Measurements from ENCODE around the gene TSPAN9.

Gene TSPAN9

GRCh38 chr12:3229577-3229976 lies 152.4 kb downstream of the TSPAN9 start:
- no peak for DNase-seq

DNA sequence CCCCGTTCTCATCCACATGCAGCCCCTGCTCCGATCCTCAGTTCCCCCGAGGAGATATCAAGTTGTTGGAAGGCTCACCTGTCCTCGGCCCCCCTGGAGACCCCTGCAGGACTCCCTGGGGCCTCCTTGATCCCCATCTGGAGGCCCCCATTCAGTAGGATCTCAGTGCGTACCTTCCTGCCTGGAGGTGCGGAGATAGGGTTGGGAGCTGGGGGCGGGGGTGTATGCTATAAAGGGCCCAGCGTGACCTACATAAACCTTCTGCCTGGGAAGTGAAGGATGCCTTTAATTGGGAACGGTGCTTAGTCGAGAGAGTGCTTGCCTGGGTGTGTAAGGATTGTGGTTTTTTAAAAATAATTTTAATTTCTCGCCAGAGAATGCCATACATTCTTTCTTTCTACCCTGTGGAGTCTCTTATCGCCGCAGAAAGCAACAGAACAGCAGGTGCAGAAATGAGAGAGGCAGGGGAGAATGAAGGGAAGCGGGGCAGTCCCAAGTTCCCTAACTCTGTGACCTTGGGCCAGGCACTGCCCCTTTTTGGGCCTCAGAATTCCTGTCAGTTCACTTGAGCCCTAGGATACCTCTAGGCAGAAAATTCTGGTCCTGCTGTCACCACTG lies 153.7 kb downstream of the TSPAN9 start:
- DNase-seq, result no peak

DNA sequence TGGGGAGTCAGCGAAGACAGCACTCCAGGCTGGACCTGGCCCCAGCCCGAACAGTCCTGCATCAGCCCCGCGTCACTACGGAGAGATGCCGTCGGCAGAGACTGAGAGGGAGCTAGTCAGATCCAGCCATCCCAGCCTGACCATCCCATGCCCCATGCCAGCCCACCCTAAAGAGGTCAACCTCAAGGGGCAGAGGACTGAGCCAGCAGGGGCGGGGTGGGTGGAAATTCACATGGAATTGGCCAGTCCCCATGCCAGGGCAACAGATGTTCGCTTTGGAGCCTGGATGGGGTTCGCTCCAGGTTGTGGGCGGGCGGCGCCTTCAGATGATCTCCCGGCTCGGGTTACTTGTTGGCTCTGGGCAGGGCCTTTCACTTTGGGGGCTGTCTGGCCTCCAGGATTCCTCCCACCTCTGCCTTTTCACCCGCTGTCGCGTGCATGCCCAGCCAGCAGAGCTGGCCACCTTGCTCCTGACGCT lies 154.3 kb downstream of the TSPAN9 start:
- DNase-seq, result no peak

DNA sequence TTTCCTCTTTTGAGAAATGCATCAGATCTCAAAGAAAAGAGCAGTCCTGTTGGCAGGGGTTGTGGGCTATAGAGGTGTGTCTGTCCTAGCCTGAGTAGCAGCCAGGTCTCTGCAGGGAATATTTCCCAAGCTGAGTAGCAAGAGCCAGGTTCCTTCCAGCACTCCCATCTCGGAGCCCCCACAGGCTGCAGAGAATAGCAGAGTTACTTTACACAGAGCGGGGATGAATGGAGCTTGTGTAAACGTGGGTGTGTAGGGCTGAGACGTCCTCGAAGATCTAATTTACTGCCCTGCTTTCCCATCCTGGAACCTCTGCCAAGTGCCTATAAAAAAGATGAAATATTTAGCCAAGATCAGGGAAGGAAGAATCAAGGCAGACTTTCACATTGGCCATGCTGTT lies 156.6 kb downstream of the TSPAN9 start:
- no peak for DNase-seq

DNA sequence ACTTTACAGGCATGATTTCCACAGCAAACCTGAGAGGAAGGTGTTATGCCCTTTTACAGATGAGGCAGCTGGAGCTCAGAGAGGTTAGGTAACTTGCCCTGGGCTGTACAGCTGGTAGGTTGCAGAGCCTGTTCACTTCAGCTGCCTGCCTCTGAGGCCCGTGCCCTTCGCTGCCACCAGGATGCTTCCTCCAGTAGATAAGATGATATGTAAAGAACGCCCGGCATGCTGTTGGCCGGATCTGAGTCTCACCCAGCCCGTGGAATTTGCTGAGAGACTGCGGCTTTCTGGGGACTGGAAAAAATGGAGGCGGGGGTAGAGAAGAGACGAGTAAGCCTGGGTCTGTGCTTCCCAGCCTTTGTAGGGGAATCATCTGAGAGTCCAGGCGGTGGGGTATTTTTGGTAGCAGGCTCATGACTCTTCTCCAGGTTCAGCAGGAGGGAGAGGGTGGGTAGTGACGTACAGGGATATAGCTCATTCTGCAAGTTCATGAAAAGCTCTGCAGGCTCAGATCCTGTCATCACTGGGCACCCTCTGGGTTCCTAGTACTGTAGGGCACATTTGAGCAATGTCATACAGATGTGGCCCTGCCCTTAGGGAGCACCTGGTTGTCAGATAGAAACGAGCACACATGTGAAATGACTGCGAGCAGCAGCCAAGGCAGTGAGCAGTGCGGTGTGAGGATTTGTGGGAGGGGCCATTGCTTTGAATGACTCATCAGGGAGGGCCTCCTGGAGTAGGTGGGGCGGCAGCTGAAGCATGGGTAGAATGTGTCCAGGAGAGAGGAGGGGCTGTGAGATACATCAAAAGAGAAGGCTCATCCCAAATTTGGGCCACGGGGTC lies 159.4 kb downstream of the TSPAN9 start:
- DNase-seq, result no peak

- no peak for DNase-seq
Observed at GRCh38 chr12:3238196-3238595, 161.0 kb downstream of the TSPAN9 start.

- DNase-seq, result no peak
Observed at GRCh38 chr12:3241621-3242020, 164.4 kb downstream of the TSPAN9 start.

- no peak for DNase-seq
Observed at GRCh38 chr12:3242199-3242863, 165.2 kb downstream of the TSPAN9 start.

GRCh38 chr12:3243376-3244084 lies 166.4 kb downstream of the TSPAN9 start:
- DNase-seq, result no peak

GRCh38 chr12:3244219-3244750 lies 167.1 kb downstream of the TSPAN9 start:
- no peak for DNase-seq

- DNase-seq, result no peak
Observed at GRCh38 chr12:3246253-3246652, 169.1 kb downstream of the TSPAN9 start.

DNA sequence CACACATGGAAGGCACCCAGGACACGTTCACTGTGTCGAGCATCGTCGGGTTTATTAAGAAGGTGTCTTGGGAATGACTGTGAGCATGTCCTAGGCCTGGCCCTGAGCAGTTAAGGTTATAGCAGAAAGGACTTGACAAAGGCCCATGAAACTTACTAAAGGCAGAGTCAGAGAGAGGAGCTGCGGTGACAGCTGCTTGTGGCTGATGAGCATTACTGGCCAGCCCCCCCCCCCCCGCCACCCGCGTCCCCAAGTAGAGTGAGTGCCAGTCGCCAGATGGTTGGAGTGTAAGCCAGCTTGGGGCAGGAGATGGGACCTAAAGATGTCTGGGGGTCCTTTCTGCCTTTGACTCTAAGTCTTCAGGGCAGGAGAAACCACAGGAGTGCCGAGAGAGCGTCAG lies 169.9 kb downstream of the TSPAN9 start:
- no peak for DNase-seq

- no peak for DNase-seq
Observed at GRCh38 chr12:3247629-3248161, 170.5 kb downstream of the TSPAN9 start.

DNA sequence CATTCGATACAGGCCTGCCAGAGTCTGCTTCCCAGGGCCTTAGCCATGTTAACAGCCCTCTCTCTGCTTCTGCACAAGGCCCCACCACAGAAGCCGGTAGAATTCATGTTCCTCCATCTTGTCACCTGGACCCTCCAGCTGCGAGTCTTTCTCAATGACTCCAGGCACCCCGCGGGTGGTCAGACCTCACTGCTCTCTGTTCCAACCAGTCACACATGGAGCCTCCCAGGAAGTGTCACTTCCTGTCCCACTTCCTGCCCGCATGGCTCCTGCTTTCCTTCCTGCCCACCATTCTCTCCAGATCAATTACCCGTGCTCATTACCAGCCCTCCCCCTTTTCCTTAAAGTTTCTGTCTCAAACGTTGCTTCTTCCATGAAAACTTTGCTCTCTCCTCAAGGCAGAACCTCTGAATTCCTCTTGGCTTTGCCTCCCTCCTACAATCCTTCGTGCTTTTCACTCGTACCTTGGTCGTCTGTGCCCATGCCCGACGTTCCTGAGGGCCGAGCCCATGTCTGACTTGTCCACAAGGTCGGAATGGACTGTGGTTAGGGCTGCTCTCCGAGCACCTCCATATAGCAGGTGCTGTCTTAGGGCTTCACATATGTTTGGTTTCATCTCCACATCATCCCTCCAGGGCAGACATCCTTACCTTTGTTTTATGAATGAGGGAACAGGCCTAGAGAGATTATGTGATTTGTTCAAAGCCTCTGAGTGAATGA lies 172.1 kb downstream of the TSPAN9 start:
- DNase-seq, result no peak

DNA sequence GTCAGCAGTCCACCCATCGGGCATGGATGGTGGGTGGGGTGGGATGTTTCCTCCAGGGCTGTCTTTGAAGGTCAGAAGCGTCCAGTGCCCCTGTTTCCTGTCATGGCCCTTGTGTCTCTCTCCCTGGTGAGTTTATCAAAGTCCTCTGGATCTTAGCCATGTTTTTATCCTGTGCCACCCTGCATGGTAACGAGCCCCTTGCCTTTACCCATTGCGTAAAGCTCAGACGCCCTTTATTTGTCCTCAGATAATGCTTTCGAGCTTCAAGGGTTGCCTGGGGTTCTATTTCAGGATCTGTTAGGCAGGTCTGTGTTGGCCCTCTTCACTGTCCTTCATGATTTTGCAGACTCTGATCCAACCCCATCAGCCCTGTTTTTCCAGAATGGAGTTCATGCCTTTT lies 172.9 kb downstream of the TSPAN9 start:
- no peak for DNase-seq

GRCh38 chr12:3250576-3250975 lies 173.4 kb downstream of the TSPAN9 start:
- DNase-seq, result no peak

DNA sequence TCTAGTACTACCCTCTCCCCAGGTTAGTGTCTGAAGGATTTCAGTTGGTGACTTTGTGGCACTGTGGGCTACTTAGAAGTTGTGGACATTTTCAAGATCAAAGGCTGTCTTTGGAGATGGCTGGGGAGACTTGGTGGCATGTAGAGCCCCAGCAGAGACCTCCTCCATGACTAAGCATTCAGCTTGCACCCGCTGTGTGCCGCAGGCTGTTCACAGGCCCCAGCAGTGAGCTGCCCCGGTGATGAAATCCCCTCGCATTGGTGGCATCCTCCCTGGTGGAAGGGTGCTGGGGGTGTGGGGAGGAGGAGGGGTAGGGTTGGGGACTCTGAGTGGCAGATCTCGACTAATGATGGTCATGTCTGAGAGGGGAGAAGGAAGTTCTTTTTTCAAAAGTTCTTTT lies 173.9 kb downstream of the TSPAN9 start:
- DNase-seq, result no peak

DNA sequence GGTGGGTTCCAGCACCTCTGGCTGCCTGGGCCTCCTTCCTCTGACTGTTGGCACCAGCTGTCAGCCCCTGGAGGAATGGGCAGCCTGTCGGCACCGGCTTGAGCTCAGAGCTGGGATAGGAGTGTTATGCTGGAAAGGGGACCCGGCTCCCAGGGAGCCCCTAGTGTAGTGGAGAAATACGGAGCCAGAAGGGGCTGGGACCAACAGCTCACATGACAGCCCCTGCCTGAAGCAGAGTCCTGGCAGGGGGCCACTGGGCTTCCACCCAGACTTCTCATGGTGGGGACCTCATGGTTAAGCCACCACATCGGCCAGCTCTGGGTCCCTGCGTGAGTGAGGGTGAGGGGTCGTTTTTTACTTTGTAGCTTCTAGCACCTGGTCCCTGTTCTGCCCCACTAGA lies 174.5 kb downstream of the TSPAN9 start:
- DNase-seq, result no peak

DNA sequence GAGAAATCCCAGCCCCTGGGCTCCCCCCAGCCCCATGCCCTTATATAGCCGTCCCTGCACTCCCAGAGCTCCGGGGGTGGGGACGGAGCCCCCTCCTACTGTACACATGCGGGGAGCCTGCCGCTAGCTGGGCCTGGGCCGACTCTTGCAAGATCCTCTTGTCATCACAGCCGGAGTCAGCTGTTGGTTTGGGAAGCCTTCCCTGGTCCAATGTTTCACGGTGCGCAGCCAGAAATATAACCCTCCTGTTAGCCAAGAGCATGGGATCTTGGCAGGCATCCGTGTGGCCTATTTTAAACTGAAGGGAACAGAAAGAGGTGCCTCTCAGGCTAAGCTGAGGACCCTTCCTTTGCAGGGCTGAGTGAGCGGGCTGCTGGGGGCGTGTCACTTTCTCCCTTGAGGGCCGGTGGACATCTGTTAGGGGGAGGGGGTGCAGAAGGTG lies 175.3 kb downstream of the TSPAN9 start:
- no peak for DNase-seq

DNA sequence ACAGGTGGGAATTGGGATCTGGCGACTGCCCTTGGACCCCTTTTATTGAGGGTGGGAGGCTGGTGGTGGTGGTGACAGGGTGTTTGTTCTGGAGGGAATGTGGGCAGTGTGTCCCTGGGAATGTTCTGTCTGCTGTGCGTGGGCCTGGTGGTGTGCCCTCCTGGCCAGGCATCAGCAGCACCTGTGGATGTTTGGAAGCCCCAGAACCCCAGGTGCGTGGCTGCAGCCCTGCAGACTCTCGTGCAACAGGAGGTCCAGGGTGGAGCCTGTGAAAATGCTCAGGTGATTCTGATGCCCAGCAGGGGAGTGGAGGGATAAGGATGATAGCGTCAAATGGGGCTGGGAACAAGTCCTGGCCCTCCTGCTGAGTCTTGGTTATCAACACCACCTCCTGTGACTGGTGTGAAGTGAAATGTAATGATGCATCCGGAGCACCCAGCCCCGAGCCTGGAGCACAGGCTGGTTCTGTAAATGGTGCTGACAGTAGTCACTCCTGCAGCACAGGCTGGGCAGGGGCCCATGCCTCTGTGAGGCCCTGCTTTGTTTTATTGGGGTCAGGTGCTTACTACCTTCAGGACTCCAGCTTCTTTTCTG lies 176.6 kb downstream of the TSPAN9 start:
- DNase-seq, result no peak

DNA sequence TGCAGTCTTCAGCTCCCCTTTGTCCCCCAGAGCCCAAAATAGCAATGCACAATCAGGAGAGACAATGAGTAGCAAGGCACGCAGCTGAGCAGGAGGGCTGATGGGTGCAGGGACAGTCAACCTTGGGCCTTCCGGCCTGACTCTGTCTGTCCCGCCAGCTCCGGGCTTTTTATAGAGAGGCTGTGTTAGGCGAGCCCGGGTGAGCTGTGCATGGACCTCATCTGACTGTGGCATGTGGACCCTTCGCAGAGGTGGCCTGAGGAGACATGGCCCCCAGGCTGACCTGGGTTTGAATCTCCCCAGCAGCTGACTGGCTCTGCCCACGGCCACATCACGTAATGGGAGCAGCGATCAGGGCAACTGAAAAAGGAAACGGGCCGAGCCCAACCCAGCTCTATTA lies 177.9 kb downstream of the TSPAN9 start:
- DNase-seq, result no peak

All from NCI-H510A (cell line).